Psoas muscle (tissue), 8 donors: ENCODE measurements around the gene BBS9. TPM values are rescaled to one million over a fixed set of nuclear protein-coding genes. Genes with fewer than 3 reads are reported as not detected.

ENCODE experiments used
- ATAC-seq, 4 donors: fragments of 200-7000 bp; cut with Tn5 transposase; one replicate each; pipeline ENCODE4 v1.9.1; 2020; ENCODE audit warnings: moderate library complexity in 3 of 4, mild to moderate bottlenecking in 2 of 4
- DNase-seq, 2 donors: peaks; one replicate each; pipeline ENCODE4 v3.0.0-alpha.2; 2020
- H3K27ac ChIP-seq: fragments of 200-600 bp; one replicate; pipeline ENCODE4 v1.8.0; 2022
- H3K27me3 ChIP-seq, 3 donors: fragments of 200-600 bp in 1 of 3; one replicate each; pipeline versions ENCODE4 v1.6.1 to v1.8.0; 2013 to 2022; ENCODE audit warnings: low read length in 2 of 3, mild to moderate bottlenecking in 2 of 3, moderate library complexity in 1 of 3; ENCODE audit not compliant: insufficient read depth in 3 of 3
- H3K36me3 ChIP-seq, 2 donors: fragments of 200-600 bp in 1 of 2; one replicate each; pipeline versions ENCODE4 v1.6.1 to v1.8.0; 2013 to 2022; ENCODE audit warnings: low read depth in 1 of 2, mild to moderate bottlenecking in 1 of 2, moderate library complexity in 1 of 2; ENCODE audit not compliant: insufficient read depth in 1 of 2
- H3K4me1 ChIP-seq: fragments of 200-600 bp; one replicate; pipeline ENCODE4 v1.8.0; 2022
- H3K4me3 ChIP-seq: fragments of 200-600 bp; one replicate; pipeline ENCODE4 v1.8.0; 2022; ENCODE audit warnings: mild to moderate bottlenecking
- H3K9me3 ChIP-seq: fragments of 200-600 bp; one replicate; pipeline ENCODE4 v1.8.0; 2022
- WGBS, 3 donors: extraction: QIAGEN DNeasy Blood & Tissue Kit; methylation state at CpG; one replicate each; pipeline versions ENCODE4 v1.1.6 to v1.1.7; 2013; 5-methylcytosine and 5-hydroxymethylcytosine counted together
- intact Hi-C, 2 donors: fragments of 100-400 bp; cut with DNase I; formaldehyde crosslinking; loops; one replicate each; pipeline versions ENCODE4 v1.11.0 to v1.14.2; 2022
- polyA plus RNA-seq, 3 donors: library from polyadenylated mRNA; stranded (reverse); fragments of 200-250 nt; gene quantifications; one replicate each; pipeline ENCODE4 v1.2.3, GENCODE V29; 2013
- total RNA-seq, 4 donors: library from RNA; stranded (reverse); fragmentation: NEBNext Ultra II Directional in 2 of 4; extraction: Animal tissue kit (Norgen Biotek cat#: 25700) in 2 of 4; gene quantifications; one replicate each; pipeline versions ENCODE4 v1.2.1 to v1.2.4, GENCODE V29; 2021 to 2023
- TF ChIP-seq, protein P1 (sequence below): fragments of 200-600 bp; IDR thresholded peaks from one replicate; pipeline ENCODE4 v1.8.0; 2022; ENCODE audit warnings: antibody characterized with exemption
- donor health status: healthy with polysubstance abuse.
- donor health status: DM: no; HTN: no; CAD: no; lungs with moderate emphysema.
- donor health status: Bipolar disorder and iron deficiency.
- donor health status: healthy.
- donor health status: DM: yes; HTN: yes; CAD: no.
- donor health status: DM: no; HTN: no; CAD: no.
- donor health status: DM: no; HTN: no; CAD: no.
- donor health status: DM: yes; HTN: yes; CAD: no.

Gene BBS9
- total and polyA plus RNA-seq, 7 donors, result 2.7 to 7.3 (median 4.1) TPM

DNA sequence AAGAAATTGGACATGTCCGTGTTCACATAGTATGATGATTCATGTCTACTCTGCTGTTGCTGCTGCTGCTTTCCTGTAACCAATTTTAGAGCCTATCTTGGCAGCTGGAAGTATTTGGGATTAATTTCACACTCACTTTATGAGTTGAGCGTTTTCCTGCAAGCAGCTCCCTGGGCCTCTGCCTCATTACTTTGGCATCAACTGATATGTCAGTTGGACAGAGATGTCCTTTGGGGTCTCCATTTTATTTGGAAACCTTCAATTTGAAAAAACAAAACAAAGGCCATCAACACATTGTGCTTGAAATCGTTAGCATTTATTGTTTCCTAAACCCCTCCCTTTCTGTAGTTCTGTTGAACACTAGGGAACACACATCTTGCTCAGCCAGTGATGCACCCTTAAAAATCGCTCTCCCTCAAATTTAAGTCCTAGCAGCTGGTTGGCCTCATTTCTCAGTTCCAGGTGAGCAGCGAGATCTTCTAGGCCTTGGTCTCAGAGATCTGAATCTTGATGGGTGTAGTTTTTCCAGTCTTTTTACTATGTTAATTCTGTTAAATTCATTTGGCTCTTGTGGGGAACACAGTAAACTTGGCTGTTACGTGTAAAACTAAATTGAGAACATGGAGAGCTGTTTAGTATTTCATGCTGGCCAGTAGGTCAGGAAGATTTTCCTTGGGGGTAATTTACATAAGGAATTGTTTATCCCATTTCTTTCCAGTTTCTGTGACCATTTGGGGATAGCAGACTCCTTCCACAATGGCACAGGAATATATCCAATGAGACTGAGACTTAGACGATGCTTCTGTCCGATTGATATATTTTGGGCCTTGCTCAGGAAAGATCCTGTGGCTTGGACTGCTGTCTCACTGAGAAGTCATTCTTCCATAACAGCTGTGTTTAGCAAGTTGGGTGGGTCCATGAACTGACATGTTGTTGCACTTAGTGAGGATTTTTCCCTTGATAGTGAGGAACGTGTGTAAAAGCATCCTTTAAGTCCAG, 371.6 kb downstream of the BBS9 start:
- ATAC-seq (peak in 3 of 4 donors; percentile 77 to 93 (median 88)), DNase-seq (no peak)
- WGBS, 3 donors, result 30 to 52% (median 30%) methylated on average over 9 of the region's 9 CpGs
- Histone ChIP-seq H3K27ac (peak overlapping the region; percentile 77), H3K27me3 (no peaks in the 10 kb centered on the region), H3K9me3 (peaks cover 8% of the 10 kb centered on the region), H3K36me3 (no peaks in the 10 kb centered on the region), H3K4me1 (peaks cover 38% of the 10 kb centered on the region), H3K4me3 (no peak overlapping the region)
- intact Hi-C loops, result no loop called here
- TF ChIP-seq, protein P1, sequence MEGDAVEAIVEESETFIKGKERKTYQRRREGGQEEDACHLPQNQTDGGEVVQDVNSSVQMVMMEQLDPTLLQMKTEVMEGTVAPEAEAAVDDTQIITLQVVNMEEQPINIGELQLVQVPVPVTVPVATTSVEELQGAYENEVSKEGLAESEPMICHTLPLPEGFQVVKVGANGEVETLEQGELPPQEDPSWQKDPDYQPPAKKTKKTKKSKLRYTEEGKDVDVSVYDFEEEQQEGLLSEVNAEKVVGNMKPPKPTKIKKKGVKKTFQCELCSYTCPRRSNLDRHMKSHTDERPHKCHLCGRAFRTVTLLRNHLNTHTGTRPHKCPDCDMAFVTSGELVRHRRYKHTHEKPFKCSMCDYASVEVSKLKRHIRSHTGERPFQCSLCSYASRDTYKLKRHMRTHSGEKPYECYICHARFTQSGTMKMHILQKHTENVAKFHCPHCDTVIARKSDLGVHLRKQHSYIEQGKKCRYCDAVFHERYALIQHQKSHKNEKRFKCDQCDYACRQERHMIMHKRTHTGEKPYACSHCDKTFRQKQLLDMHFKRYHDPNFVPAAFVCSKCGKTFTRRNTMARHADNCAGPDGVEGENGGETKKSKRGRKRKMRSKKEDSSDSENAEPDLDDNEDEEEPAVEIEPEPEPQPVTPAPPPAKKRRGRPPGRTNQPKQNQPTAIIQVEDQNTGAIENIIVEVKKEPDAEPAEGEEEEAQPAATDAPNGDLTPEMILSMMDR, result no peak

DNA sequence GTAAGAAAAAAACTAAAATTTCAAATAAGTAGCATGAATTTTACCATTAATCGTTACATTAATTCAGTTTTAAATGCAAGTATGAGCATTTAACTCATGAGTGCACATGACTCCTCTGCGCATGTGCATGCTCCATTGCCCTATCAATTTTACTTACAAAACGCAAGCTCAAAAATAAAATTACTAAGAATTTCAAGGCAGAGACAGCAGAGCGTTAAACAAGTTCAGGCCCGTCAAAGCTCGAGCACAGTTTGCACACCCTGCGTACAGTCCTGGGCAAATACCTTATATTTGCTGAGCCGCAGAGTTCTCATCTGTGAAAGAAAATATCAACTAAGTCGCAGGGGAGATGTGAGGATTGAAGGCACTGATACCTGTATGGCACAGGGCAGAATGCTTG, 373.6 kb downstream of the BBS9 start:
- no peak overlapping the region for H3K27ac ChIP-seq
- ATAC-seq, result no peak
- H3K4me3 ChIP-seq, result no peak overlapping the region
- TF ChIP-seq, protein P1, result no peak
- H3K4me1 ChIP-seq, result peaks cover 21% of the 10 kb centered on the region
- H3K36me3 ChIP-seq, result peaks cover 0 to 5% of the 10 kb centered on the region in 2 donors
- WGBS, 3 donors, result 98 to 99% (median 98%) methylated on average over 9 of the region's 9 CpGs
- no peak for DNase-seq
- intact Hi-C loops, result no loop called here
- no peaks in the 10 kb centered on the region for H3K27me3 ChIP-seq
- peaks cover 8% of the 10 kb centered on the region for H3K9me3 ChIP-seq

DNA sequence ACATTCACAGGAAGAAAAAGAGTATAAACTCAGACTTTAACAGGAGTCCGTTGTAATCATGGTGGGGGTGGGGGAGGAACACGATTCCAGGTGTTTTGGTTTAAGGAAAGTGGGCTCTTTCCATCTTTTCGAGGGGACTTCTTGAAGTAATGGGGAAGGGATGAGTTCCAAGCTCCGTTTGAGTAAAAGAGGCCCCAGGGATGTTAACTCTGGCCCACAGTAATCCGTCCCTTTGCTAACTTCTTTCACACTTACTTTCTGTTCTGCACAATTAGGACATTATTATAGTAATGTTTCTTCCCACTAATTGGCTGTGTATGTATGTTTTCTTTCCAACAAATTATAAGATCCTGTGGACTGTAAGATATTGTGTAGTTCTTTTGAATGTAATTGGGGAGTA, 374.4 kb downstream of the BBS9 start:
- Histone ChIP-seq H3K36me3 (peaks cover 0 to 5% of the 10 kb centered on the region in 2 donors), H3K4me3 (no peak overlapping the region), H3K4me1 (peaks cover 21% of the 10 kb centered on the region), H3K27ac (no peak overlapping the region), H3K9me3 (peaks cover 3% of the 10 kb centered on the region), H3K27me3 (no peaks in the 10 kb centered on the region)
- TF ChIP-seq, protein P1, result no peak
- DNase-seq (no peak), ATAC-seq (no peak)
- WGBS, 3 donors, result 62 to 72% (median 63%) methylated on average over 5 of the region's 5 CpGs
- intact Hi-C loops, result no loop called here

DNA sequence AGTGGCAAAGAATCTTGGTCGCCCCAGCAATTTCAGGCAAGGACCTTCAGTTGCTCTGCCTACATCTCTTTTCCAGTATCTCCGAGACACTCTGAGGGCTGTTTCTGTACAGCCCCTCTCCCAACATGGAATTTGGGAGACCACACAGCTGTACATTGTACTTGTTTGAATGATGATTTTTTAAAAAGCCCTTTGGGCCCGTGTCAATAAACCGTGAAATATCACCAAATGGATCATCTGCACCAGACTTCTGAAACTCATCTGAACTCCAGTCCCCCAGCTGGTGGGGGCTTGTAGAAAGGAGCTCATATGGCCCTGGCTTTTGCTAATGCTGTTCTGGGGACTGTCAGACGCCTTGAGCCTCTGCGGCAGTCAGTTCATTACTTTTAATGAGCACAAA, 374.9 kb downstream of the BBS9 start:
- ATAC-seq (no peak), DNase-seq (no peak)
- intact Hi-C loops, result no loop called here

More for the DNA sequence above, 374.9 kb downstream of the BBS9 start:
- Histone ChIP-seq H3K9me3 (no peaks in the 10 kb centered on the region), H3K27ac (no peak overlapping the region), H3K4me3 (no peak overlapping the region), H3K36me3 (peaks cover 0 to 5% of the 10 kb centered on the region in 2 donors), H3K27me3 (no peaks in the 10 kb centered on the region), H3K4me1 (peaks cover 21% of the 10 kb centered on the region)
- WGBS, 3 donors, result 80 to 85% (median 83%) methylated on average over 6 of the region's 6 CpGs
- TF ChIP-seq, protein P1, result no peak
